ENCODE results near the gene CDC14B.

GRCh38 chr9:96484521-96484931 is 135.1 kb downstream of the CDC14B start:
- TF ChIP-seq CTCF (IDR thresholded peaks at IDR 0.05) (no peak), POLR2A (IDR thresholded peaks at IDR 0.05) (no peak)
